Skeletal muscle satellite cell (primary cell): ENCODE measurements around the gene ZBED5.
"Not testable (repeated sequence)": the region's sequence is repeated elsewhere in the genome, so short reads cannot be mapped to it uniquely, and the experiment has no call there.

Experiments used
- H3K27me3 ChIP-seq: 2 replicates; pipeline ENCODE4 v1.7.0; 2013; ENCODE audit warnings: low read length; ENCODE audit not compliant: control insufficient read depth, insufficient read depth
- H3K36me3 ChIP-seq: 2 replicates; pipeline ENCODE4 v1.7.0; 2013; ENCODE audit warnings: mild to moderate bottlenecking, control low read depth, low read length; ENCODE audit not compliant: insufficient read depth
- H3K4me1 ChIP-seq: 2 replicates; pipeline ENCODE4 v1.7.0; 2013; ENCODE audit warnings: low read length; ENCODE audit not compliant: control insufficient read depth, insufficient read depth
- H3K4me2 ChIP-seq: 2 replicates; pipeline ENCODE4 v1.7.0; 2013; ENCODE audit warnings: mild to moderate bottlenecking, low read length
- H3K4me3 ChIP-seq: 2 replicates; pipeline ENCODE4 v1.7.0; 2013; ENCODE audit warnings: low read length
- H3K9ac ChIP-seq: 2 replicates; pipeline ENCODE4 v1.7.0; 2013; ENCODE audit warnings: mild to moderate bottlenecking, low read depth, low read length, moderate library complexity
- H3K9me3 ChIP-seq: replicated peaks from 2 replicates; pipeline ENCODE4 v1.7.0; 2013; ENCODE audit warnings: mild to moderate bottlenecking, control low read depth, low read length

The ZBED5 gene

DNA sequence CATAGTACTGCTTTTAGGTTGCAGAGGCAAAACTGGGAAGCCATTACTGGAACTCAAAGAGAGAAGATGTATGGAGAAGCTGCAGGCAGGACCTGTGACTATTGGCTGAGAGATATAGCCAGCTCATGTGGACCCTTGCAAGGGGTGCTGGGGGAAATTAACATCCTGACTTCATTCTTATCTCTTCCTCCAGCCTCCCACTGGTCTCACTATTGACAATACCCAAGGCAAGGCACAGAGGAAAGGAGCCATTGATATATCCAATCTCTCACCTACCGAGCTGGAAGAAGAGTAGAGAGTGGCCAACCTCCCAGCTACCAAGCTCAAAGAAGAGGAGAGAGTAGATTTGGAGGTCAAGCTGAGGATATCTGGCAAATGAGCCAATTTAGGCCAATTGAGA is 36.8 kb upstream of the ZBED5 start:
- Histone ChIP-seq H3K27me3 (no peaks in the 10 kb centered on the region), H3K9ac (no peak overlapping the region), H3K4me3 (no peak overlapping the region), H3K4me1 (peaks cover 29% of the 10 kb centered on the region), H3K4me2 (no peak overlapping the region), H3K9me3 (no peaks in the 10 kb centered on the region), H3K36me3 (no peaks in the 10 kb centered on the region)

DNA sequence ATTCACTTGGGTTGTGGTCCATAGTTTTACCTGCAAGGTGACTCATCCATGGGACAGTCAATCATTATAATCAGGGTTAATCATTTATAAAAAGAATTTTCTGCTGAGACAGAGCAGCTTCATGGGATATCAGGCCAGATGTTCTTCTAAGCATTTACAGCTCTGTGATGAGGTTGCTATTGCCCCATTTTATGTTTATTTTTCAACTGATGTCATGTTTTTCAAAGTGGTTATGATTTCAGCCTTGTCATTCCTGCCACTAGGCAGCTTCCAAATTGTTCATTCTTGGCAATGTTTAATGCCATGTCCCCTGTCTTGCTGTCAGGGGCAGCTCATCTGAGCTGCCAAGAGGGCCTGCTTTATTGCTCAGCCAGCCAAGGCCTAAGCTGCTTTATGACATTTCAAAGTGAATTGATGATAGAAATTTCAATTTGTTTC is 35.9 kb upstream of the ZBED5 start:
- no peak overlapping the region for H3K4me2 ChIP-seq
- no peaks in the 10 kb centered on the region for H3K9me3 ChIP-seq
- peaks cover 20% of the 10 kb centered on the region for H3K4me1 ChIP-seq
- no peaks in the 10 kb centered on the region for H3K27me3 ChIP-seq
- H3K9ac ChIP-seq: peak overlapping the region; percentile 14
- H3K4me3 ChIP-seq: no peak overlapping the region
- no peaks in the 10 kb centered on the region for H3K36me3 ChIP-seq

DNA sequence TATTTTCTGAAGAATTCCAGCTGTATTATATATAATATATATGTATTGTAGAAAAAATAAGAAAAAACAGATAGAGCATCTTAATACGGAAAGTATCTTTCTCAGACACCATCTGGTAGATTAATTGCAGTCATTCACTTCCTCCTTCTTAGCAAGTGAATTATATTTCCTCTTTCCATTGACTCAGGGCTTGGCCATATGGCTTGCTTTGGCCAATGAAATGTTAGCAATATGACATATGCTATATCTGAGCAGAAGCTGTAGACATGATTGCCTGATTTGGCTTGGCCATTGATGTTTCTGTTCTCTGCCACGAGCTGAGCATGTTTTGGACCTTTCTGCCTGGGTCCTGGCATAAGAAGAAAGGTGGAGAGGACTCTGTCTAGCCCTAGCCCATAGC is 34.4 kb upstream of the ZBED5 start:
- Histone ChIP-seq H3K9me3 (no peaks in the 10 kb centered on the region), H3K4me1 (peaks cover 12% of the 10 kb centered on the region), H3K36me3 (no peaks in the 10 kb centered on the region)

DNA sequence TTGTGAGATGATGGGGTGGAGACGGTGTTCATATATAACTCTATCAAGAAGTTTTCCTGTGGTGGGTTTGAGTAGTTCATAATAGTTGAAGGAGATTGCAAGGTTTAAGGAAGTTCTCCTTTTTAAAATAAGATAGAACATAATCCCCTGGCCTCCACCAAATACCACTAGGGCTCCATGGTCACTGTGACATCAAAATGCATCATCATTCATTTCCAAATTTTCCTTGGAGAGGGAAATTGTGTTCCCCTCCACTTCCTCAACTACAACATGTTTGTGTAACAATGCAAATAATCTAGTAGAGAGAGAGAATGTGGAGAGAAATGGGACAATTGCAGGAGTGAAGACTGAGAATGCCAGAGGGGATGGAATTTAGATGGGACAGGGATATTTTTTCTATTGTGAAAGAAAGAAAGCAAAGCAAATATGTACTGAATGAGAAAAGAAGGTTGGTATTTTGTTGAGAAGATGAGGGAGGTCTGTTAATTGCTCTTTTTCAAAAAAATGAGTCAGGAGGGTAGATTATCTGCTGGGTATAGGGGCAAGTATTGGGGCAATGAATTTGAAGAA is 33.4 kb upstream of the ZBED5 start:
- H3K4me1 ChIP-seq: peaks cover 14% of the 10 kb centered on the region
- H3K36me3 ChIP-seq: no peaks in the 10 kb centered on the region
- no peak overlapping the region for H3K9ac ChIP-seq
- H3K4me2 ChIP-seq: no peak overlapping the region
- H3K9me3 ChIP-seq: no peaks in the 10 kb centered on the region
- no peak overlapping the region for H3K4me3 ChIP-seq
- H3K27me3 ChIP-seq: no peaks in the 10 kb centered on the region

More for the DNA sequence above, 34.4 kb upstream of the ZBED5 start:
- H3K9ac ChIP-seq: no peak overlapping the region
- no peaks in the 10 kb centered on the region for H3K27me3 ChIP-seq
- no peak overlapping the region for H3K4me2 ChIP-seq
- H3K4me3 ChIP-seq: no peak overlapping the region

DNA sequence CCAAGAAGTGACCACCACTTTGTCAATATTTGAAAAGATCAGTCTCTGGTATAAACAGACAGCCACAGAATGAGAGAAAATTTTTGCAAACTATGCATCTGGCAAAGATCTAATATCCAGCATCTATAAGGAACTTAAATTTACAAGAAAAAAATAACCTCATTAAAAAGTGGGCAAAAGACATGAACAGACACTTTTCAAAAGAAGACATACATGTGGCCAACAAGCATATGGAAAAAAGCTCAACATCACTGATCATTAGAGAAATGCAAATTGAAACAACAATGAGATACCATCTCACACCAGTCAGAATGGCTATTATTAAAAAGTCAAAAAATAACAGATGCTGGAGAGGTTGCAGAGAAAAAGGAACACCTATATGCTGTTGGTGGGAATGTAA is 32.2 kb upstream of the ZBED5 start:
- not testable (repeated sequence) for H3K36me3 ChIP-seq, H3K9ac ChIP-seq, H3K27me3 ChIP-seq, H3K9me3 ChIP-seq, H3K4me3 ChIP-seq, H3K4me2 ChIP-seq
- H3K4me1 ChIP-seq: peaks cover 18% of the 10 kb centered on the region

DNA sequence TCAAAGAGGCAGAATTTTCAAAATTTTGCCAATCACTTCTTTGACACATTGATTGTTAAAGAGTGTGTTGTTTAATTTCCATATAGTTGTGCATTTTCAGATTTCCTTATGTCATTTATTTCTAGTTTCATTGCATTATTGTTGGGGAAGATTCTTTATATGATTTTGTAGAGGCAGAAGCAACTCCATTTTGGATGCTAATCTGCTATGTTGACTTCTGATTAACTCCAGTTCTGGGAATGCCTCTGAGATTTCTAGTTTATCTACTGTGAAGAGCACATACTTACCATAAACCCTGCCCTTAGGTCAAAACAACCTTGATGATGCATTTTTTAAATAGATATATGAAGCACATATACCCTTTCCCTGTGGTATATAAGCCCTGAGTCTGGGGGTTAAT is 29.5 kb upstream of the ZBED5 start:
- Histone ChIP-seq H3K9ac (no peak overlapping the region), H3K36me3 (no peaks in the 10 kb centered on the region), H3K27me3 (no peaks in the 10 kb centered on the region), H3K4me3 (no peak overlapping the region), H3K4me1 (peaks cover 6% of the 10 kb centered on the region), H3K9me3 (no peaks in the 10 kb centered on the region), H3K4me2 (no peak overlapping the region)

DNA sequence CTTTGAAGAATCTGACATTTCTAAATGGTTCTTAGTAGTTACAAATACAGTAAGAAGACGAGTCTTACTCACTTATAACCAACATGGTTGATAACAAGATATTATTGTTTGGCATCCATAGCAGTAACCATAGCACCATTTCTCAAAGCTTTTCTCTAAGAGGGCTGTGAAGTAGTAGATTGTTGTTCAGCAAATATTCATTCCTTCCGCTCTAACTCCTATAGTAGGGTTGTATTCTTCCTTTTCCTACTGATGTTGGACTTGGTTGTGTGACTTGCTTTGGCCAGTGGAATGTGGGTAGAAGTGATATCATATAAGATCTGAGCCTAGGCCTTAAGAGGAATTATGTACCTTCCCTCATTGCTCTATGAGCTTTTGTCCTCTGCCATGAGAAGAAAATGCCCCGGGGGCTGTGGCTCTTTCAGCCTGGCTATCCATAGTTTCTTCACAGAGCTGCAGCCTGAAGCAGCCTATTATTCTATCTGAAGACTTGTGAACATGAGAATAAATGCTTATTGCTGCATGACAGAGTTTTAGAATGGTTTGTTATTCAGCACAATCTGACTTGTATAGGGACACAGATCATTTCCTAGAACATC is 28.9 kb upstream of the ZBED5 start:
- H3K27me3 ChIP-seq: no peaks in the 10 kb centered on the region
- H3K4me3 ChIP-seq: no peak overlapping the region
- H3K9me3 ChIP-seq: no peaks in the 10 kb centered on the region
- H3K4me2 ChIP-seq: no peak overlapping the region
- no peak overlapping the region for H3K9ac ChIP-seq
- peaks cover 6% of the 10 kb centered on the region for H3K4me1 ChIP-seq
- H3K36me3 ChIP-seq: no peaks in the 10 kb centered on the region

DNA sequence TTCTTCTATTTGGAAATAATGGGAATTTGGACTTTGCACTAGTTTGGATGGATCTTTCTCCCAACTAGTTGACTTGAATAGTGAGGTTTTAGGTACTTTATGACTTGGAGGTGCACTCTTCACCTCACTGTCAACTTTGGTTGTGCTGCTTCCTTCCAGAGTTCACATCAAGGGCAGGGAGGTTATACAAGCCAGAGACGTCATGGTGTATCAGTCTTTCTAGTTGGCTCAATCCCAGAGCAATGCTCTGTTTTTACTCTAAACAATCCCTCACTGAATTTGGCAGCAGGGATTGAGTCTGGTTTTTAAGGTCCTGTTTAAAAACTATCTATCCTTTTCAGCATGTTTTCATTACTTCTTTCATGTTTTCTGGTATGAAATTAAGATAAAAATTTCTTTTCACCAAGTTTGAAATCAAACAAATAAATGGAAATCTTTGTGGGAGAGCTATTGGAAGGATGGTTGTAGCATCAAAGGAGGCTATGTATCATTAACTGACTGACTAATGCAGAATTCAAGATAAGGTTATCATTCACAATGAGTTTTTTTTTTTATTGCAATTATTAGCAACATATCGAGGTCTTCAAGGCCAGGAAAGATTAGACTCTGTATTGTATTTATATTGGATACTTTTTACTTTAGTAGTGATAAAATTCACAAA is 28.0 kb upstream of the ZBED5 start:
- no peak overlapping the region for H3K9ac ChIP-seq
- no peaks in the 10 kb centered on the region for H3K9me3 ChIP-seq
- no peaks in the 10 kb centered on the region for H3K36me3 ChIP-seq
- H3K27me3 ChIP-seq: no peaks in the 10 kb centered on the region
- no peak overlapping the region for H3K4me3 ChIP-seq
- H3K4me1 ChIP-seq: peaks cover 6% of the 10 kb centered on the region
- H3K4me2 ChIP-seq: no peak overlapping the region

DNA sequence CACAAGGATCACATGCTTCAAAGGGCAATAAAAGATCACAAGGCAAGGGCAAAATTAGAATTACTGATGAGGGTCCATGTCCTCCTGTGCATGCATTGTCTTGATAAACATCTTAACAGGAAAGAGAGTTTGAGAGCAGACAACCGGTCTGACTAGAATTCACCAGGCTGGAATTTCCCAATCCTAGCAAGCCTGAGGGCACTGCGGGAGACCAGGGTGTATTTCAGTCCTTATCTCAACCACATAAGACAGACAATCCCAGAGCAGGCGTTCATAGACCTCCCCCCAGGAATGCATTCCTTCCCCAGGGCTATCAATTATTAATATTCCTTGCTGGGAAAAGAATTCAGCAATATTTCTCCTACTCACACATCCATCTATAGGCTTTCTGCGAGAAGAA is 26.4 kb upstream of the ZBED5 start:
- not testable (repeated sequence) for H3K27me3 ChIP-seq, H3K9ac ChIP-seq, H3K36me3 ChIP-seq, H3K4me3 ChIP-seq, H3K4me1 ChIP-seq, H3K9me3 ChIP-seq, H3K4me2 ChIP-seq

DNA sequence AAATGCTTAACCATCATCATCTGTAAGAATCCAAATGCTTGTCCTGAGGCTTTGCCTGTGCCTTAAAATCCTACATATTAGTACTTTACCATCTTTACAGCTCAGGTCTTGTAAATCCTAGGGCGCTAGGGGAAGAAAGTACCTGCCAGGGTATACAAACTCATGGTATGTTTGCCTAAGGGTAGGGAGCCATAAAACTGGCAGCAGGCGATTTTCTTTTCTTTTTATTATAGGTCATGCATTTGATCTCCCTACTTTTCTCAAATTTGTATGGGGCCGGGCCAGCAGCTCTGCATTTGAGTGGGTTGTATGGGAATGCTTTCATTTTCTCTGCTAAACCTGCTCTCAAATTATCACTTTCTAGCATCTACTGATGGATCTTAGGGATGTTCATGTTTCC is 24.0 kb upstream of the ZBED5 start:
- Histone ChIP-seq H3K4me3 (no peak overlapping the region), H3K4me2 (no peak overlapping the region), H3K9me3 (no peaks in the 10 kb centered on the region), H3K4me1 (peaks cover 10% of the 10 kb centered on the region), H3K36me3 (no peaks in the 10 kb centered on the region), H3K9ac (no peak overlapping the region), H3K27me3 (no peaks in the 10 kb centered on the region)

DNA sequence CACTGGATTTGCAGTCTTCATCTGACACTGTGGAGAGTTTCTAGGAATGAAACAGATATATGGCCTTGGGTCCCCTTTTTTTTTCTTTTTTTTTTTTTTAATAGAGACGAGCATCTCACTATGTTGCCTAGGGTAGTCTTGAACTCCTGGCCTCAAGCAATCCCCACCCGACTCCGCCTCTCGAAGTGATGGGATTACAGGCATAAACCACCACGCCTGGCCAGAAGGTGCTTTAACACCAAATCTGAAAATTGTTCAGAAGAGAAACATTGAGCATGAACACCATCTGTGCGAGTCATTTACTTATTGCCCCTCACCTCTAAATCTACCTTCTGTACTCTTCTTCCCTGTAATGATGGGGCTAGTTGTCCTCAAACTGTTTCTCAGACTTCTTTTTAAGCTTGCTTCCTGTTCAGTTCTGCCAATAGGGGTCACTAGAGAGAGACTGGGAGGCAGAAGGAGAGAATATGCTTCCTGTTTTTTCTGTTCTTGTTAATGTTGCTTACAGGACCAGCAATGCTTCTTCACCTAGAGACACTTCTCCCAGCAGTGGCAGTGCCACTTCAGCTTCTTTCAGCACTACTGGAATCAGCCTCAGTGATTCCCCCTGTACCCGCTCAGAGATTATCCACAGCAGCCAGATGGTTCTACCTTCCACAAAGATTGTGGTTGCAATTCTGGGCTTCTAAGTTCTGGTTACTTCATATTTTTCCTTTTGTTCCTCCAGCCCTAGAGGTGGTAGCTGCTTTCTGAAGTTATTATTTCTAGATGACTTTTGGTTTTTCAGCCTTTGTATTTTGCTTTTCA is 20.8 kb upstream of the ZBED5 start:
- Histone ChIP-seq H3K9me3 (no peaks in the 10 kb centered on the region), H3K4me1 (peaks cover 11% of the 10 kb centered on the region), H3K9ac (no peak overlapping the region), H3K4me2 (no peak overlapping the region), H3K4me3 (no peak overlapping the region), H3K36me3 (no peaks in the 10 kb centered on the region), H3K27me3 (no peaks in the 10 kb centered on the region)
